Measurements from ENCODE around the gene FBF1. TPM values are rescaled to one million over a fixed set of nuclear protein-coding genes. Genes with fewer than 3 reads are reported as not detected.

Gene FBF1
- total and polyA plus RNA-seq, 9 of the 15 experiments (the other 6 are each of a cell fraction or from before 2014, with no cell fraction given): 0.46 to 14.9 (median 7.5) TPM

GRCh38 chr17:75878174-75878998 is 62.5 kb downstream of the FBF1 start, which contains the start of gene TRIM47 (continued):
- TF ChIP-seq ESRRA (IDR thresholded peaks at IDR 0.05; ENCODE audit: borderline replicate concordance, low read depth): no peak
- no peak for TF ChIP-seq CREB5 (CRISPR knock-in tag; IDR thresholded peaks at IDR 0.05)
- no peak for TF ChIP-seq SAFB (IDR thresholded peaks at IDR 0.05; ENCODE audit: borderline replicate concordance, low read depth, low read length)
- TF ChIP-seq SIRT6 (IDR thresholded peaks at IDR 0.05; ENCODE audit: low read depth, low read length): no peak
- TF ChIP-seq POLR2H (tag; IDR thresholded peaks at IDR 0.05; ENCODE audit: low read depth): no peak
- no peak for TF ChIP-seq RUNX1 (IDR thresholded peaks at IDR 0.05; ENCODE audit: low read depth)
- TF ChIP-seq KAT2B (IDR thresholded peaks at IDR 0.05; ENCODE audit: low read depth, low read length): no peak
- TF ChIP-seq HCFC1 (IDR thresholded peaks at IDR 0.05; ENCODE audit: low read depth, low read length): no peak
- TF ChIP-seq CEBPB (tag; IDR thresholded peaks at IDR 0.05): no peak
- TF ChIP-seq GABPB1 (CRISPR knock-in tag; IDR thresholded peaks at IDR 0.05): no peak
- no peak for TF ChIP-seq U2AF1 (optimal IDR thresholded peaks at IDR 0.05; ENCODE audit: low read depth, low read length)
- TF ChIP-seq POLR2B (IDR thresholded peaks at IDR 0.05; ENCODE audit: low read depth, partially characterized antibody): no peak
- no peak; the same call in 1 of the 2 replicates for TF ChIP-seq L3MBTL2 (IDR thresholded peaks at IDR 0.05)
- peak in 1 of 2 experiments; percentile 30; a peak in 1 of 4 replicates for TF ChIP-seq NRF1 (conservative IDR thresholded peaks at IDR 0.05 in 1 of 2, IDR thresholded peaks at IDR 0.05 in 1 of 2)
- TF ChIP-seq E2F3 (CRISPR knock-in tag; IDR thresholded peaks at IDR 0.05): no peak
- TF ChIP-seq POLR2A (conservative IDR thresholded peaks at IDR 0.05): 0 out of 2 replicates have a peak, but pooled peaks have one; percentile 35
- TF ChIP-seq GTF3C2 (IDR thresholded peaks at IDR 0.05; ENCODE audit: borderline replicate concordance, extremely low read depth, insufficient read length): no peak
- TF ChIP-seq ILK (tag; IDR thresholded peaks at IDR 0.05; ENCODE audit: borderline replicate concordance, low read depth): no peak
- TF ChIP-seq USF1 (CRISPR knock-in tag; IDR thresholded peaks at IDR 0.05): no peak
- no peak for TF ChIP-seq POLR2AphosphoS2 (IDR thresholded peaks at IDR 0.05; ENCODE audit: low read length)
- TF ChIP-seq RBM14 (IDR thresholded peaks at IDR 0.05; ENCODE audit: borderline replicate concordance, insufficient read depth, low read depth, low read length): no peak
- no peak for TF ChIP-seq BRF2 (IDR thresholded peaks at IDR 0.05; ENCODE audit: borderline replicate concordance, insufficient read depth, insufficient read length)
